Lower leg skin (tissue), 4 donors: ENCODE data around the gene TGFBR3. TPM values are rescaled to one million over a fixed set of nuclear protein-coding genes. Genes with fewer than 3 reads are reported as not detected.

Experiments
- DNase-seq, 2 donors: peaks; one replicate each; pipeline ENCODE4 v3.0.0-alpha.2; 2019; ENCODE audit warnings: low spot score in 2 of 2
- H3K4me3 ChIP-seq: fragments of 200-600 bp; sonication (generic); 2 replicates; pipeline ENCODE4 v1.5.1; 2017; ENCODE audit warnings: mild to moderate bottlenecking, low read depth; ENCODE audit not compliant: poor library complexity, severe bottlenecking
- CTCF ChIP-seq, 3 donors: fragments of 450-650 bp; IDR thresholded peaks; one replicate each; pipeline ENCODE4 v1.5.1; 2016; ENCODE audit warnings: antibody characterized with exemption in 3 of 3, mild to moderate bottlenecking in 3 of 3, moderate library complexity in 2 of 3
- POLR2A ChIP-seq, 2 donors: fragments of 450-650 bp; IDR thresholded peaks; one replicate each; pipeline ENCODE4 v1.6.1; 2016 to 2017; ENCODE audit warnings: antibody characterized with exemption in 2 of 2, mild to moderate bottlenecking in 1 of 2, moderate library complexity in 1 of 2
- whole genome bisulfite sequencing, 2 donors: methylation state at CpG; one replicate each; pipeline ENCODE4 v1.1.5; 2018; 5-methylcytosine and 5-hydroxymethylcytosine counted together
- intact Hi-C: fragments of 100-400 bp; cut with DNase I; formaldehyde crosslinking; loops from one replicate; pipeline ENCODE4 v1.15.0; 2023; ENCODE audit warnings: low total_unique reads
- total RNA-seq, 4 donors: library from RNA; depleted of rRNA; stranded (reverse); fragments of >200 nt; gene quantifications; one replicate each; pipeline ENCODE4 v1.1.0, GENCODE V29; 2016

Gene TGFBR3
- total RNA-seq, 4 donors from 2014 or later, result 79.4 to 134 (median 116) TPM

- H3K4me3 ChIP-seq, result no peak overlapping the region
- TF ChIP-seq POLR2A (IDR thresholded peaks at IDR 0.05), result no peak
- no peak for TF ChIP-seq CTCF (IDR thresholded peaks at IDR 0.05)
- intact Hi-C loops, result loop anchor here (10.0 kb wide), 1 partner anchor 345 kb away; no protein-coding TSS in a partner anchor
- DNase-seq, result no peak
Measured at GRCh38 chr1:91879733-91880132, 6.2 kb downstream of the TGFBR3 start.

- intact Hi-C loops, result no loop called here
- WGBS, 2 donors, result 37 to 47% methylated on average over 5 of the region's 5 CpGs
- no peak for TF ChIP-seq CTCF (IDR thresholded peaks at IDR 0.05)
- TF ChIP-seq POLR2A (IDR thresholded peaks at IDR 0.05), result no peak
- DNase-seq, result no peak
- no peak overlapping the region for H3K4me3 ChIP-seq
Measured at GRCh38 chr1:91877574-91878208, 8.3 kb downstream of the TGFBR3 start.

- H3K4me3 ChIP-seq, result no peak overlapping the region
- DNase-seq, result no peak
- TF ChIP-seq CTCF (IDR thresholded peaks at IDR 0.05), result no peak
- TF ChIP-seq POLR2A (IDR thresholded peaks at IDR 0.05), result no peak
- intact Hi-C loops, result no loop called here
- WGBS, 2 donors, result 51 to 54% methylated on average over 2 of the region's 2 CpGs
Measured at GRCh38 chr1:91876781-91877573, 9.0 kb downstream of the TGFBR3 start.

- no peak for DNase-seq
- intact Hi-C loops, result no loop called here
- TF ChIP-seq POLR2A (IDR thresholded peaks at IDR 0.05) (no peak), CTCF (IDR thresholded peaks at IDR 0.05) (no peak)
- H3K4me3 ChIP-seq, result no peak overlapping the region
- 62% methylated on average over 5 of the region's 5 CpGs for WGBS, 2 donors
Measured at GRCh38 chr1:91876040-91876470, 9.9 kb downstream of the TGFBR3 start.

- WGBS, 2 donors, result 95 to 96% methylated on average over 4 of the region's 4 CpGs
- DNase-seq, result no peak
- intact Hi-C loops, result no loop called here
- H3K4me3 ChIP-seq, result no peak overlapping the region
- no peak for TF ChIP-seq POLR2A (IDR thresholded peaks at IDR 0.05)
- TF ChIP-seq CTCF (IDR thresholded peaks at IDR 0.05), result no peak
Measured at GRCh38 chr1:91874167-91874566, 11.8 kb downstream of the TGFBR3 start.
